GM18517 (cell line): Measurements from ENCODE around the gene MEGF11.

Experiments used
- ATAC-seq: cut with Tn5 transposase; IDR thresholded peaks from one replicate; pipeline ENCODE4 v1.9.1; 2021; ENCODE audit warnings: mild to moderate bottlenecking, moderate library complexity; ENCODE audit not compliant: unreplicated experiment

Gene MEGF11

GRCh38 chr15:66097151-66098021 lies 156.2 kb downstream of the MEGF11 start:
- no peak for ATAC-seq

- ATAC-seq, result no peak
Measured at GRCh38 chr15:66096688-66097058, 156.9 kb downstream of the MEGF11 start.

- ATAC-seq, result no peak
Measured at GRCh38 chr15:66095871-66096687, 157.5 kb downstream of the MEGF11 start.

DNA sequence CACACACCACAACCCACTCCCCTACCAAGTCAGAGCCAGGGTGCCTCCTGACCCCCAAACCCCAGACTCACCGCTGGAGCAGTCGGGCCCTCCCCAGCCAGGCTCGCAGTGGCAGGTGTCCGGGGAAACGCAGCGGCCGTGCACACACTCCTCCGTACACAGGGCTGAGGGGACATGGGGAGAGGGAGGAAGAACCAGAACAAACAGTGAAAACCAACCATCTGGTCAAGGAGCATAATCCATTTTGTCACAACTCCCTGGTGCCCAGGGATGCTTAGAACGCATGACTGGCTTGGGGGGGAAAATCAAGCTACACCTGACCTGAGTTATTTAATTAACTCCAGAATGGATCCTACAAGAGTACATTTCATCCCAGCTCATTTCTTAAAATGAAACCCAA lies 159.2 kb downstream of the MEGF11 start:
- no peak for ATAC-seq

- no peak for ATAC-seq
Measured at GRCh38 chr15:66092053-66093016, 161.2 kb downstream of the MEGF11 start.

DNA sequence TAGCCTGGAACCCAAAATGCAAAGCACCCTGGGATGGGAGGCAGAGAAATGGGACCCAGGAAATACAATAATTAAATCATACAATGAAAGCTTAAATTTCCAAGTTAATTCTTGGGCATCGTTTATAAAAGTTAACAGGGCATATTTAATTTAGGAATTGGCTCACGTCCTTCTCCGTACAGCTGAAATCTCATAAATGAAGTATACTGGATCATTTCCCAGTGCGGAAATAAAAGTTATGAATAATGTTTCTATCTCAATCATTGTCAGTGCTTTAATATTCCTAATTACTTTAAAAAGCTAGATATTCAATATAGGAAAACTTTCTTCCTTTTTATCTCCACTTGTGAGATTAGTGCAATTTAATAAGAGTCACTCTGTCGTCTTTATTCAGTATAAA lies 164.0 kb downstream of the MEGF11 start:
- no peak for ATAC-seq

DNA sequence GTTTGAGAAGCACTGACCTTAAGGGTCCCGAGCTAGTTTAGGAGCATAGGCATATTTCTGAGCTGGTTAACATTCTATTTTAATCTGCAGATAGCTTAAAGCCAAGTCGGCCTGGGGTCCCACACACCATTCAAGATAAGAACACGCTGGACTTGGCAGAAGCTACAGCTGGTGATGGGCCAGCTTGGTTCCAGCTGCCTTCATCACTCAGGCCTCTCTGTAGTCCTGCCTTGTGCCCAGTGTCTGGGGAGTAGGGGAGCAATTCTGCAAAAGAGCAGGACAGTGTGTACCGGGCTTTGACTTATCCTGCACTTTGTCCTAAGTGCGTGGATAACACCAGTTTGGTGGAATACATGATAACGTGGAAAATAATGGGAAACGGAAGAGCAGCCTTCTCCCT lies 164.5 kb downstream of the MEGF11 start:
- ATAC-seq, result no peak

- ATAC-seq, result no peak
Measured at GRCh38 chr15:66085128-66085527, 168.4 kb downstream of the MEGF11 start.

DNA sequence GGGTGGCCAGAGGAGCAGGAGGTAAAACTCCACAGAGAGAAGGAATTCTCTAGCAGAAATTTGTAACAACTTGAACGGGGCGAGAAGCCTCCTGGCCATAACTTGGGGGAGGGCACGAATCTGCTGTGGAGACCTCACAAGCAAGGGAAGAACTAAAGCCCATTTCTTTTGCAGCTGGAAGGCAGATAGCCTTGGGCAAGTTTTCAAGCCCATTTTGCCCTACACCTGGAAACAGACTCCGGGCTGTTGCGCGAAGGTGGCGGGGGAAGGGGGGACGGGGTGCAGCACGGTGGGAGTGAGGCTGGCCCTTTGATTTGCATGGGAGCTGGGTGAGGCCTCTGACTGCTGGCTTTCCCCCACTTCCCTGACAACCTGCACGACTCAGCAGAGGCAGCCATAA lies 168.8 kb downstream of the MEGF11 start:
- no peak for ATAC-seq

DNA sequence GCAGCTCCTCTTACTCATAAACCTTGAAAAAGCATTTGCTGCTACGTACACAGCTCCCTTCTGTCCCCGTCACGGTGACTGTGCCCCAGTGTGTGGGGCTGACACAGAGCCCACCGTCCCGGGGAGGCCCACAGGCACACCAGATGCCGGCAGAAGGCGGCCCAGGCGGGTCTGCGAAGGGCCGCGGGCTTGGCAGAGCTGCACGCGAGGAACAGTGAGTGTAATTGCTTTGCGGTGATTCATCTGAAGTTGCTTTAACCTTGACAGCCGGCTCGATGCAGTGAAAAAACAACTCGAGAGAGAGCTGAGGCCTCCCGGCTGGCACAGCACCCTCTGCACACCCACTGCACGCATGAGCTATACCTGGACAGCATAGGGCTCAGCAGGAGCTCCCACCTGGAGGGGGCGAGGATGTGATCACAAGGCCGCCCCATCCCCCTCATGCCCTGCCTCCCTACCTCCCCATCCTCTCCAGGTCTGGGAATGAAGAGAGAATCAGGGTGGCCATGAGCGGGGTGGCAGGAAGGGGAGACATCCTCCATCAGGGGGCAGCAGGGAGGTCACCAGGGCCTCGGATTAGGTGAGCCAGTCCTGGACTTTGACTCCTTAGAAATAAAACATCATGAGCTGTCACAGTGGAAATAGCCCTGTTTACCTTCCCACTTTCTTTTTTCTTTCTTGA lies 172.7 kb downstream of the MEGF11 start:
- no peak for ATAC-seq

DNA sequence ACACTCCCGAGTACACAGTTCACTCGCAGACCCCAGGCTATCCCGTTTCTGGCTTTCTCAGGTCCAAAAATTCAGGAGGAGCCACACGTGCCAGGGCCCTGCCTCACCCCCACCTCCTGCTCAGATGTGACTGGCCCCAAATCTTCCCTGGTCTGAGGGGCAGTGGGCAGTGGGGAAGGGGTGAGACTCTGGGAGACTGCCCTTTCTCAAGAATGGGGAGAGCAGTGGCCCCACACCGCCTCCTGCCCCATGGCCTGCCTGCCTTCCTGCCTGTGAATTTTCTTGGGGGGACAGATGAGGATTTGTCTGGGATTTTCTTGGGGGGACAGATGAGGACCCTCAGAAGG lies 174.6 kb downstream of the MEGF11 start:
- no peak for ATAC-seq

DNA sequence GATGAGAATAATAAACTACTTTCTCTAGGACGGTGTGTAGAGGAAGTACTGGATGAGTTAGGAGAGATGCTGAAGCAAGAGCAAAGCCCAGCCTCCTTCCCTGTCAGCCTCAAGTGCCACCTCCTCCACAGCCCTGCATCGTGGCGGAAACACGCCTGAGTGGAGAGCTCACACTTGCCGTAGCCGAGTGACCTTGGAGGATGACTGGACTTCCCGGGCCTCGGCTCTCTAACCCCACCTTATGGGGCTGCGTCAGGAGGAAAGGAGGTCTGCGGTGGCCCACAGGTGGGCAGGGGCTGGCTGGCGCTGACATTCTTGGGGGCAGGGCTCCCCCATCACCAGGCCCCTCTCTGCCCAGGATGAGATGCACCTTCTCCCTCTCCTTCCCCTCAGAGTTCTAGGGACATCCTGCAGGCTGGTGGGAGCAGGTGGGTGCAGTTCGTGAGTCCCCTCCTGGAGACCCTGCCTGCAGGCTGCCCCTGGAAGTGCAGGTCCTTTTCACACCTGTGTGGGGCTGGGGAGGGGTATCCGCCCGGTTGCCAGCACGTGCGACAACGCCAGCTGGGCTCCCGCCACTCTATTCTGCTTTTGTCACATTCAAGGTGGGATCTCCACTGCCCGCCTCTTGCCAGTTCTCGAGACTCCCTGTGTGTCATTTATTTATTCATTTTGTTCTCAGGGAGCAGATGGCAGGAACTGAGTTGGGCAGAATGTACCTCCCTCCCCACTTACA lies 175.2 kb downstream of the MEGF11 start:
- ATAC-seq, result no peak

DNA sequence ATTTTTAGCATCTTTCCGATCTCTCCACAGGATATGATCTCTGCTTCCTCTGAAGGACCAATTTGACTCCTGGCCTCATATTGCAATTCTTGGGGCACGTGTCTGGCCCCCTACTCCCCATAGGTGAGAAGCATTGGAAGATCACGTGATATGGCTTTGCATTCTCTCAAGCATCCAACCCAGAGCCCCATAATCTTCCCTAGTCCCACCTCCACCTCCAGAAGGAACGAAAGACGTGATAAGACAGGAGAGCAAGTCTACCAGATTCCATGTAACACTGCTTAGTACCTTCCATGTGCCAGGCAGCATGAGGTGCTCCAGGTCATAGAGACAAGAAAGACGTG lies 176.3 kb downstream of the MEGF11 start:
- ATAC-seq, result no peak

- ATAC-seq, result no peak
Measured at GRCh38 chr15:66076591-66077319, 176.8 kb downstream of the MEGF11 start.

DNA sequence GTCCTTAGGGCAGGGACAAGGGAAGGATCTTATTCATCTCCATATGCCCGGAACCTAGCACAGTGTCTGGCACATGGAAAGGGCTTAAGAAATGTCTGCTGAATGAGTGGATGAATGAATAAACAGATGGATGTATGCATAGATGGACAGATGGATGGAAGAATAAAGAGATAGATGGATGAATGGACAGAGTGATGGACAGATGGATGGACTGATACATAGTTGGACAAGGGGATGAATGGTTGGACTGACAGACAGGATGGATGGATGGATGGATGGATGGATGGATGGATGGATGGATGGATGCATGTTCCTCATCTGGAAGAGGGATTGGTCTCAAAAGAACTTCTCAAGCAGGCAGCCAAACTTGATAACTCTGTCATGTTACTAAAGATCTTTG lies 177.6 kb downstream of the MEGF11 start:
- ATAC-seq, result no peak

DNA sequence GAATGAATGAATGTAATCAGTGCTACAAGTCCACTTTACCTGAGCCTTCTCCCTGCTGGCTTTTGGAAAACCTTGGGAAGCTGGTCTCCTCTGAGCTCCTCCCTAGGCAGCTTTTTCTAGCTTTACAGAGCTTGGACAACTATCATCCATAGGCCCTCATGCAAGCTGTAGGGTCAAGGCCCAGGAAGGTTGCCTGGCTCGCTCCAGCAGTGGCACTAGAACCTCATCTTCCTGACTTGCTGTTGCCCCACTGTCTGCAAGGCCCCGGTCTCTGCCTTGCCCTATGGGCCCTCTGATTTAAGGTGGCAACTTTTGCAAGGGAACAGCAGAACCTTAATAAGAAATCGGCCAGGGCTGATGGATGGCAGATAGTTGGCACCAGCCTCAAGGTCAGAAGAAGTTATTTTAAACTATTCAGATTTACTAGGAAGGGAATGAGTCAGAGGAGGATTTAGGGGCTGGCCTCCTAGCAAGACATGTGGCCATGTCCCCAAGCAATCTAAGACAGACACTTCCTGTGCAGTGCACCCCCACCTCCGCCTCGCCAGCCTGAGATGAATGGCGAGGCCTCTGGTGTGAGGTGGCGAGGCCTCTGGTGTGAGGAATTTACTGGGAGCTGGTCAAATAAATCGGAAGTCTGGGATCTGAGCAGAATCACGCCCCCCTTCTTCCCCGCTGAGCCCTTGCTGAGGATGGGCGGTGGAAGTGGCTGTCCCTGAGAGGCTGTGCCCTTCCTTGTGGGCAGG lies 180.8 kb downstream of the MEGF11 start:
- ATAC-seq, result no peak

- no peak for ATAC-seq
Measured at GRCh38 chr15:66071921-66072295, 181.6 kb downstream of the MEGF11 start.

DNA sequence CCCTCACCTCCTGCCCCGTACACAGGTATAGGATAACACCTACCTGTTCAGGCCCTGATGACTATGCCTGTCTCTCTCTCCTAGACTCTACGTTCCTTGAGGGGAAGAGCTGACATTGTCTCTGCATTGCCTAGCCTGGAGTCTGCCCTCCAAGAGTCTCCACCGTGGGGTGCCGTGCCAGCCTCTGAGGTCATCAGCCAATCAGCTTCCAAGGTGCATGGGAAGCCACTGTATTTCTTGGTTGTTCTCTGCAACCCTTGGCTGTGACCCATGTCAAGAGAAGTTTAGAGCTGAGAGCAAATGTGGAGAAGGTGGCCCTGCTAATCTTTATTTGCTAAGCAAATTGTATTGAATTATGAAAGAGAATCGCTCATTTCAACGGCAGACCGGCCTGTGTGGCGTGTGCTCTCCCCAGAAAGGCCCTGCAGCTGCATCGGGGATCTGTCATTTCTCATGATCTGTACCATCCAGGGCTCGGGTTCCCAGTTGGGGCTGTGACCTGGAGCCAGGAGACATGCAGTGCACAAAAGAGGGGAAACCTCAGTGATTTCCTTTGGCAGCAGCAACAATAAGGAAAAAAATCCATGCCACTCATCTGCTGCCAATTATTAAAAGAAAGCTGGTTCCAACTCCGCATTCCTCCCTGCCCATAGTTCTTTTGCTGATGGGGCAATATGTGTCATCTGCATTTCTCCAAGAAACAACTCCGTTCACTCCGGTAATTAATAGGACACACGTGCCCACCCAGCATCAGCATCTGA lies 182.2 kb downstream of the MEGF11 start:
- ATAC-seq, result no peak
